SK-N-MC (cell line): ENCODE measurements around the gene AMMECR1L.
A peak's percentile ranks its signal among the peaks of the same experiment; 100 is the strongest.

Source experiments
- DNase-seq: peaks from one replicate; pipeline ENCODE4 v3.0.0-alpha.2; 2011; ENCODE audit warnings: low read depth, low spot score
- H3K27ac ChIP-seq: fragments of 200-600 bp; sonication (generic); 2 replicates; pipeline ENCODE4 v1.5.1; 2016; ENCODE audit warnings: mixed run types
- H3K36me3 ChIP-seq: fragments of 200-600 bp; sonication (generic); 2 replicates; pipeline ENCODE4 v1.6.1; 2017; ENCODE audit warnings: antibody characterized with exemption, low read length, mixed read lengths; ENCODE audit not compliant: insufficient read depth
- H3K4me3 ChIP-seq: fragments of 200-600 bp; sonication (generic); 2 replicates; pipeline ENCODE4 v1.5.1; 2016
- H3K9ac ChIP-seq: fragments of 200-600 bp; sonication (generic); 2 replicates; pipeline ENCODE4 v1.8.0; 2017; ENCODE audit warnings: mixed run types, mixed read lengths; ENCODE audit not compliant: insufficient read length
- H3K9me3 ChIP-seq: fragments of 200-600 bp; sonication (generic); 2 replicates; pipeline ENCODE4 v1.6.1; 2017; ENCODE audit warnings: low read depth, mild to moderate bottlenecking, antibody characterized with exemption, low read length, moderate library complexity, mixed read lengths
- EZH2 ChIP-seq: fragments of 200-600 bp; sonication (generic); IDR thresholded peaks from one replicate; pipeline ENCODE4 v1.6.1; 2017; ENCODE audit warnings: antibody characterized with exemption
- FOXP2 ChIP-seq: optimal IDR thresholded peaks from 2 replicates; pipeline ENCODE3; 2011; ENCODE audit warnings: mild to moderate bottlenecking, moderate library complexity; ENCODE audit not compliant: insufficient read depth; ENCODE audit errors: extremely low read length, control extremely low read depth
- POLR2AphosphoS5 ChIP-seq: IDR thresholded peaks from 2 replicates; pipeline ENCODE4 v1.6.1; 2012; ENCODE audit warnings: mild to moderate bottlenecking, low read depth, low read length, borderline replicate concordance

AMMECR1L gene

GRCh38 chr2:127860130-127860529 is 25.6 kb downstream of the AMMECR1L start:
- no peak for TF ChIP-seq FOXP2
- no peak for TF ChIP-seq POLR2AphosphoS5
- no peak for TF ChIP-seq EZH2
- peak; percentile 22 for DNase-seq
- H3K9ac ChIP-seq, result no peak overlapping the region
- H3K4me3 ChIP-seq, result 0 out of 2 replicates have a peak overlapping the region, but pooled peaks have one; percentile 6
- H3K36me3 ChIP-seq, result peaks cover 28% of the 10 kb centered on the region
- H3K9me3 ChIP-seq, result no peaks in the 10 kb centered on the region
- H3K27ac ChIP-seq, result peak overlapping the region; percentile 63

DNA sequence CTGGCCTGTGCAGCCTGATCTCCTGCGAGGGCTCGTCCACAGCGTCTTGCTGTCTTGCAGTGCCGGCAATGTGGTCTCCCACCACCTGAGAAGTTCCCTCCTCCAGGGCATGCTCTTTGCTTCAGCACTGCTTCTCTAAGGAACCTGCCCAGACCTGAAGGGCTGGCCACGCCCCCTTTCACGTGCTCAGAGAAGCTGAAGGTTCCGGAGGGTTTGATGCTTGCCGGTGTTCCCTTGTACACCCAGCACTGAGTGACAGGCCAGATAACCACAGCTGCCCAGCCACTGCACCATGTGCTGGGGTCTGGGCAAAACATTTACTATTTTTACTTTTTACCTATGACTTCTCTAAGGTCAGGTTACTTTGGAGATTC is 26.1 kb downstream of the AMMECR1L start:
- Histone ChIP-seq H3K27ac (peak overlapping the region; percentile 63), H3K4me3 (no peak overlapping the region), H3K36me3 (peaks cover 26% of the 10 kb centered on the region), H3K9me3 (no peaks in the 10 kb centered on the region), H3K9ac (no peak overlapping the region)
- no peak for TF ChIP-seq EZH2
- TF ChIP-seq POLR2AphosphoS5, result no peak
- no peak for TF ChIP-seq FOXP2
- no peak for DNase-seq

- H3K9ac ChIP-seq, result peak overlapping the region; percentile 96
- no peaks in the 10 kb centered on the region for H3K9me3 ChIP-seq
- H3K36me3 ChIP-seq, result peaks cover 29% of the 10 kb centered on the region
- DNase-seq, result no peak
- peak overlapping the region; percentile 69 for H3K27ac ChIP-seq
- no peak for TF ChIP-seq EZH2
- TF ChIP-seq POLR2AphosphoS5, result no peak
- no peak for TF ChIP-seq FOXP2
- H3K4me3 ChIP-seq, result peak overlapping the region; percentile 100
These were observed 28.4 kb downstream of the AMMECR1L start for GRCh38 chr2:127857265-127857808.

GRCh38 chr2:127853671-127854070 is 32.1 kb downstream of the AMMECR1L start:
- Histone ChIP-seq H3K4me3 (no peak overlapping the region), H3K27ac (no peak overlapping the region), H3K9me3 (no peaks in the 10 kb centered on the region), H3K9ac (no peak overlapping the region), H3K36me3 (peaks cover 64% of the 10 kb centered on the region)
- no peak for TF ChIP-seq FOXP2
- no peak for TF ChIP-seq EZH2
- TF ChIP-seq POLR2AphosphoS5, result no peak
- no peak for DNase-seq

GRCh38 chr2:127852388-127852787 is 33.4 kb downstream of the AMMECR1L start:
- H3K4me3 ChIP-seq, result no peak overlapping the region
- peaks cover 77% of the 10 kb centered on the region for H3K36me3 ChIP-seq
- no peaks in the 10 kb centered on the region for H3K9me3 ChIP-seq
- H3K9ac ChIP-seq, result no peak overlapping the region
- no peak overlapping the region for H3K27ac ChIP-seq
- TF ChIP-seq FOXP2, result no peak
- TF ChIP-seq EZH2, result no peak
- no peak for TF ChIP-seq POLR2AphosphoS5
- DNase-seq, result no peak

GRCh38 chr2:127847931-127848330 is 37.8 kb downstream of the AMMECR1L start:
- no peak for TF ChIP-seq POLR2AphosphoS5
- TF ChIP-seq FOXP2, result no peak
- TF ChIP-seq EZH2, result no peak
- Histone ChIP-seq H3K36me3 (peaks cover 79% of the 10 kb centered on the region), H3K9me3 (no peaks in the 10 kb centered on the region), H3K9ac (no peak overlapping the region), H3K4me3 (no peak overlapping the region), H3K27ac (no peak overlapping the region)
- DNase-seq, result no peak

DNA sequence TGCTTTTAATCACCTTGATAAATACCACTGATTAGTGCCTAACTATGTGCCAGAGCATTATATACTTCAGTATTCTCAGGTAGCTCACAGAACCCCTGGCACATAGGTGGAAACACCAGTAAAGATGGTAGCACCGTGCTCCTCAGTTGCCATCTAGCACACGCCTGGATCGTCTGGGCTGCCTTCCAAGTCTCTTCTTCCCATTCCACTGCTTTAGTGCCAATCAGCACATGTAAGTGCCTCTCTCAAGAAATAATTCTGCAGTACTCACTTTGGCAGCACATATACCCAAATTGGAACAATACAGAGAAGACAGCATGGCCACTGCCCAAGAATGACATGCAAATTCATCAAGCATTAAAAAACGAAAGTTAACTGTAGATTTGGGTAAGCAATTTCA is 40.8 kb downstream of the AMMECR1L start:
- no peak overlapping the region for H3K4me3 ChIP-seq
- H3K9ac ChIP-seq, result no peak overlapping the region
- peaks cover 50% of the 10 kb centered on the region for H3K36me3 ChIP-seq
- no peaks in the 10 kb centered on the region for H3K9me3 ChIP-seq
- no peak overlapping the region for H3K27ac ChIP-seq
- no peak for TF ChIP-seq EZH2
- DNase-seq, result no peak

GRCh38 chr2:127843677-127844076 is 42.1 kb downstream of the AMMECR1L start:
- no peak overlapping the region for H3K9ac ChIP-seq
- no peak for DNase-seq
- H3K4me3 ChIP-seq, result no peak overlapping the region
- no peak for TF ChIP-seq EZH2
- TF ChIP-seq POLR2AphosphoS5, result no peak; the same call in 1 of the 2 replicates
- TF ChIP-seq FOXP2, result no peak
- H3K27ac ChIP-seq, result no peak overlapping the region
- H3K36me3 ChIP-seq, result peaks cover 37% of the 10 kb centered on the region
- H3K9me3 ChIP-seq, result no peaks in the 10 kb centered on the region
